Measurements from ENCODE around the gene DCDC2. TPM values are rescaled to one million over a fixed set of nuclear protein-coding genes. Genes with fewer than 3 reads are reported as not detected.

DCDC2 gene
- total and polyA plus RNA-seq, 4 donors = 0.51 to 13.0 (median 2.0) TPM

DNA sequence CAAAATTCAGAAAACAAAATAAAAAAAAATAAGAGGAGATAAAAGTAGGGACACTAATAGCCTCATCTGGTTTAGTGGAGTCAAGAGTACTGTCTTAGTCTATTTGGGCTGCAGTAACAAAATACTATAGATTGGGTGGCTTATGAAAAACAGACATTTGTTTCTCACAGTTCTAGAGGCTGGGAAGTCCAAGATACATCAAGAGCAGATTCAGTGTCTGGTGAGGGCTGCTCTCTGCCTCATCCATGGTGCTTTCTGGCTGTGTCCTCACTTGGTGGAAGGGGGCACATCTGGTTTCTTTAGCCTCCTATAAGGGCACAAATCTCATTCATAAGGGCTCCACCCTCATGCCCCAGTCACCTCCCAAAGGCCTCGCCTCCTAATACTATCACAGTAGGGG, 205.8 kb downstream of the DCDC2 start:
- no peaks in the 10 kb centered on the region for H3K9me3 ChIP-seq (ENCODE audit: control insufficient read depth in 4 of 4, low read length in 3 of 4)
- TF ChIP-seq ATF3 (IDR thresholded peaks at IDR 0.05) (no peak), GABPA (IDR thresholded peaks at IDR 0.05 in 1 of 2, conservative IDR thresholded peaks at IDR 0.05 in 1 of 2) (no peak), ZBTB33 (IDR thresholded peaks at IDR 0.05) (no peak), CTCF (IDR thresholded peaks at IDR 0.05; ENCODE audit: low read depth, low read length, missing input control) (no peak), NR2F2 (IDR thresholded peaks at IDR 0.05) (no peak), HNF4G (IDR thresholded peaks at IDR 0.05) (no peak), EGR1 (IDR thresholded peaks at IDR 0.05; ENCODE audit: low read depth in 2 of 2) (no peak), SP1 (IDR thresholded peaks at IDR 0.05) (no peak), FOXA2 (IDR thresholded peaks at IDR 0.05) (no peak), YY1 (IDR thresholded peaks at IDR 0.05) (no peak), RAD21 (IDR thresholded peaks at IDR 0.05) (no peak), JUND (IDR thresholded peaks at IDR 0.05) (no peak), FOXA1 (IDR thresholded peaks at IDR 0.05) (no peak), HNF4A (conservative IDR thresholded peaks at IDR 0.05) (no peak)
- TF ChIP-seq, protein P1, sequence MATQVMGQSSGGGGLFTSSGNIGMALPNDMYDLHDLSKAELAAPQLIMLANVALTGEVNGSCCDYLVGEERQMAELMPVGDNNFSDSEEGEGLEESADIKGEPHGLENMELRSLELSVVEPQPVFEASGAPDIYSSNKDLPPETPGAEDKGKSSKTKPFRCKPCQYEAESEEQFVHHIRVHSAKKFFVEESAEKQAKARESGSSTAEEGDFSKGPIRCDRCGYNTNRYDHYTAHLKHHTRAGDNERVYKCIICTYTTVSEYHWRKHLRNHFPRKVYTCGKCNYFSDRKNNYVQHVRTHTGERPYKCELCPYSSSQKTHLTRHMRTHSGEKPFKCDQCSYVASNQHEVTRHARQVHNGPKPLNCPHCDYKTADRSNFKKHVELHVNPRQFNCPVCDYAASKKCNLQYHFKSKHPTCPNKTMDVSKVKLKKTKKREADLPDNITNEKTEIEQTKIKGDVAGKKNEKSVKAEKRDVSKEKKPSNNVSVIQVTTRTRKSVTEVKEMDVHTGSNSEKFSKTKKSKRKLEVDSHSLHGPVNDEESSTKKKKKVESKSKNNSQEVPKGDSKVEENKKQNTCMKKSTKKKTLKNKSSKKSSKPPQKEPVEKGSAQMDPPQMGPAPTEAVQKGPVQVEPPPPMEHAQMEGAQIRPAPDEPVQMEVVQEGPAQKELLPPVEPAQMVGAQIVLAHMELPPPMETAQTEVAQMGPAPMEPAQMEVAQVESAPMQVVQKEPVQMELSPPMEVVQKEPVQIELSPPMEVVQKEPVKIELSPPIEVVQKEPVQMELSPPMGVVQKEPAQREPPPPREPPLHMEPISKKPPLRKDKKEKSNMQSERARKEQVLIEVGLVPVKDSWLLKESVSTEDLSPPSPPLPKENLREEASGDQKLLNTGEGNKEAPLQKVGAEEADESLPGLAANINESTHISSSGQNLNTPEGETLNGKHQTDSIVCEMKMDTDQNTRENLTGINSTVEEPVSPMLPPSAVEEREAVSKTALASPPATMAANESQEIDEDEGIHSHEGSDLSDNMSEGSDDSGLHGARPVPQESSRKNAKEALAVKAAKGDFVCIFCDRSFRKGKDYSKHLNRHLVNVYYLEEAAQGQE (IDR thresholded peaks at IDR 0.05) = no peak
- H3K9ac ChIP-seq (ENCODE audit: low read depth in 1 of 2, low read length in 2 of 2) = no peak overlapping the region
- H3K27me3 ChIP-seq (ENCODE audit: control insufficient read depth in 4 of 4, insufficient read depth in 4 of 4, low read length in 3 of 4) = peaks cover 0 to 2% (median 0%) of the 10 kb centered on the region in 4 donors
- H3K36me3 ChIP-seq (ENCODE audit: control insufficient read depth in 4 of 4, insufficient read depth in 3 of 4, low read depth in 1 of 4, low read length in 3 of 4) = no peaks in the 10 kb centered on the region
- no peak for DNase-seq (ENCODE audit: low spot score)
- WGBS = 87% methylated on average over 1 of the region's 1 CpG
- no peak overlapping the region for H3K27ac ChIP-seq (ENCODE audit: low read depth in 1 of 2, low read length in 2 of 2)
- H3K4me3 ChIP-seq (ENCODE audit: low read depth in 1 of 3, low read length in 3 of 3) = no peak overlapping the region
- H3K4me1 ChIP-seq (ENCODE audit: control insufficient read depth in 4 of 4, insufficient read depth in 4 of 4, low read length in 3 of 4) = no peaks in the 10 kb centered on the region

DNA sequence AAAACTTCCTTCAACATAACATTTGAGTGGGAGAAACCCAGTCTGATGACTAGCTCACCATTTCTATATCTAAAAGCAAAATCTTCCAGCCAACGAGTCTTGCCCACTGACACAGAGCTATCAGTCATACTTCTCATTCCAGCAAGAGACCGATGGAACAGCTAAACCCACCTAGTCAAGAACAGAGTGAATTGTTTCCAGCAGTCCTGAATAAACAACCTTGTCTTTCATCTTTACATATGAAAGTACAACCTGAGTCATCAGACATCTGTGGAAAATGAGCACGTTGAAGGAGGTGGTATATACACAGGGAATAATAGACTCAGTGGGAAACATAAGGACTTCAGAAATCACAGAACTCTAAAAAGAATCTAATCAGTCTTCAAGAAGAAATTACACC, 208.0 kb downstream of the DCDC2 start:
- Histone ChIP-seq H3K9me3 (ENCODE audit: control insufficient read depth in 4 of 4, low read length in 3 of 4) (no peaks in the 10 kb centered on the region), H3K4me1 (ENCODE audit: control insufficient read depth in 4 of 4, insufficient read depth in 4 of 4, low read length in 3 of 4) (no peaks in the 10 kb centered on the region), H3K27ac (ENCODE audit: low read depth in 1 of 2, low read length in 2 of 2) (no peak overlapping the region), H3K4me3 (ENCODE audit: low read depth in 1 of 3, low read length in 3 of 3) (no peak overlapping the region), H3K27me3 (ENCODE audit: control insufficient read depth in 4 of 4, insufficient read depth in 4 of 4, low read length in 3 of 4) (peaks cover 0 to 2% (median 0%) of the 10 kb centered on the region in 4 donors), H3K36me3 (ENCODE audit: control insufficient read depth in 4 of 4, insufficient read depth in 3 of 4, low read depth in 1 of 4, low read length in 3 of 4) (no peaks in the 10 kb centered on the region), H3K9ac (ENCODE audit: low read depth in 1 of 2, low read length in 2 of 2) (no peak overlapping the region)
- DNase-seq (ENCODE audit: low spot score) = no peak
- WGBS = 68% methylated on average over 3 of the region's 3 CpGs
- TF ChIP-seq SP1 (IDR thresholded peaks at IDR 0.05) (no peak), NR2F2 (IDR thresholded peaks at IDR 0.05) (no peak), ATF3 (IDR thresholded peaks at IDR 0.05) (no peak), YY1 (IDR thresholded peaks at IDR 0.05) (no peak), GABPA (IDR thresholded peaks at IDR 0.05 in 1 of 2, conservative IDR thresholded peaks at IDR 0.05 in 1 of 2) (no peak), FOXA2 (IDR thresholded peaks at IDR 0.05) (no peak), ZBTB33 (IDR thresholded peaks at IDR 0.05) (no peak), HNF4G (IDR thresholded peaks at IDR 0.05) (no peak), JUND (IDR thresholded peaks at IDR 0.05) (no peak), EGR1 (IDR thresholded peaks at IDR 0.05; ENCODE audit: low read depth in 2 of 2) (no peak), CTCF (IDR thresholded peaks at IDR 0.05; ENCODE audit: low read depth, low read length, missing input control) (no peak), FOXA1 (IDR thresholded peaks at IDR 0.05) (no peak), RXRA (IDR thresholded peaks at IDR 0.05) (no peak)
- TF ChIP-seq, protein P2, sequence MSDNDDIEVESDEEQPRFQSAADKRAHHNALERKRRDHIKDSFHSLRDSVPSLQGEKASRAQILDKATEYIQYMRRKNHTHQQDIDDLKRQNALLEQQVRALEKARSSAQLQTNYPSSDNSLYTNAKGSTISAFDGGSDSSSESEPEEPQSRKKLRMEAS (IDR thresholded peaks at IDR 0.05) = no peak

Data from liver (tissue), 9 donors.